SHP77 (cell line): ENCODE measurements around the gene TNFAIP3.
"Not testable (repeated sequence)": the region's sequence is repeated elsewhere in the genome, so short reads cannot be mapped to it uniquely, and the experiment has no call there.

ENCODE experiments used
- DNase-seq, 2 experiments: peaks; one replicate each; lab custom pipeline; 2025; lab: John Stamatoyannopoulos, UW

Gene TNFAIP3

GRCh38 chr6:137878486-137879285 is 11.6 kb downstream of the TNFAIP3 start:
- DNase-seq, result no peak

- no peak for DNase-seq
These were observed 12.2 kb downstream of the TNFAIP3 start for GRCh38 chr6:137879299-137879698.

GRCh38 chr6:137879885-137880745 is 13.1 kb downstream of the TNFAIP3 start:
- DNase-seq, result no peak

- DNase-seq, result no peak
These were observed 13.9 kb downstream of the TNFAIP3 start for GRCh38 chr6:137880746-137881521.

- DNase-seq, result no peak
These were observed 14.4 kb downstream of the TNFAIP3 start for GRCh38 chr6:137881522-137881886.

GRCh38 chr6:137882225-137882961 is 15.3 kb downstream of the TNFAIP3 start:
- DNase-seq, result no peak

- no peak for DNase-seq
These were observed 16.5 kb downstream of the TNFAIP3 start for GRCh38 chr6:137883400-137884148.

- no peak for DNase-seq
These were observed 17.3 kb downstream of the TNFAIP3 start for GRCh38 chr6:137884149-137884909.

- not testable (repeated sequence) for DNase-seq
These were observed 17.8 kb downstream of the TNFAIP3 start for GRCh38 chr6:137884910-137885229.

GRCh38 chr6:137886226-137886625 is 19.2 kb downstream of the TNFAIP3 start:
- not testable (repeated sequence) for DNase-seq

- no peak for DNase-seq
These were observed 24.0 kb downstream of the TNFAIP3 start for GRCh38 chr6:137890983-137891537.

GRCh38 chr6:137892271-137892708 is 25.2 kb downstream of the TNFAIP3 start:
- DNase-seq, result no peak

GRCh38 chr6:137893181-137893580 is 26.1 kb downstream of the TNFAIP3 start:
- no peak for DNase-seq

- DNase-seq, result no peak
These were observed 26.7 kb downstream of the TNFAIP3 start for GRCh38 chr6:137893726-137894125.

- not testable (repeated sequence) for DNase-seq
These were observed 27.3 kb downstream of the TNFAIP3 start for GRCh38 chr6:137894378-137894777.

- no peak for DNase-seq
These were observed 27.8 kb downstream of the TNFAIP3 start for GRCh38 chr6:137894779-137895385.

GRCh38 chr6:137896647-137897046 is 29.6 kb downstream of the TNFAIP3 start:
- DNase-seq, result no peak

- no peak for DNase-seq
These were observed 33.8 kb downstream of the TNFAIP3 start for GRCh38 chr6:137900815-137901214.

- DNase-seq, result no peak
These were observed 34.4 kb downstream of the TNFAIP3 start for GRCh38 chr6:137901454-137901853.
